ENCODE results near the gene CALML6. TPM values are rescaled to one million over a fixed set of nuclear protein-coding genes. Genes with fewer than 3 reads are reported as not detected.

The CALML6 gene
- total and polyA plus RNA-seq, 10 of the 15 experiments (the other 5 are each of a cell fraction or from before 2014, with no cell fraction given) = 0.07 to 1.3 (median 0.21) TPM; not detected in 5

DNA sequence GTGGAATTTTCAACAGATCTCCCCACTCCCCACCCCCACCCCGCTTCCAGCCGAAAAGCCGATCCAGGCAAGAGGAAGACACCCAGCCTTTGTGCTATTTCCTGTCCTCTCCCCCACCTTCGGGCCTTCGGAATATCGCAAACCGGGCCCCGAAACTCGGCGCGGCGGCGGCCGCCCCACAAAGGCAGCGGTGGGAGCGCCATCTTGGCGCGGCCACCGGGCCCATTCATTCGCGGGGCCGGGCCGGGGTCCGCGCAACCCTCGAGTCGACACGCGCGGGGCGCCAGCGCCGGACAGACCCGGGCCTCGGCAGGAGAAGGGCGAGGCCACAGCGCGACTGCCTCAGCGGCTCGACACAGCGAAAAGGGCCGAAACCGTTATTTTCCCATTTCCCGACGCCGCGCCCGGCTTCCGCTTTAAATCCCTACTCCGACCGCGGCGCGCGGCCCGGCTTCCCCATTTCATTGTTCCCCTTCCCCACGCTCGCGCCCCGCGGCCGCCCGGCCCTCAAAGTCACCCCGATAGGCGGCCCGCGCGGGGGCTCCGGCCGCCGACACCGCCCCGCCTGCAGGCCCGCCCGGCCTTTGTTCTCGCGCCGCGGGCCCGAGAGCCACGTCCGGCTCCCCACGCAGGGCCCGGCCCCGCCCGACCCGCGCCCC is 25.1 kb upstream of the CALML6 start:
- DNase-seq (ENCODE audit: low read depth, low spot score) (no peak), FAIRE-seq (no peak), ATAC-seq (peak; percentile 49)
- Histone ChIP-seq H3K4me3 (peak overlapping the region; percentile 97), H3K4me1 (ENCODE audit: control insufficient read depth, insufficient read depth, low read length) (peaks cover 21% of the 10 kb centered on the region), H2AFZ (ENCODE audit: control insufficient read depth, low read depth, low read length) (no peak overlapping the region; the same call in 1 of the 2 replicates), H4K20me1 (ENCODE audit: control insufficient read depth, insufficient read depth) (no peaks in the 10 kb centered on the region), H3K79me2 (ENCODE audit: control insufficient read depth, insufficient read depth, low read length) (peaks cover 57% of the 10 kb centered on the region), H3K9me3 (replicated peaks; ENCODE audit: control insufficient read depth, insufficient read depth, low read length) (no peaks in the 10 kb centered on the region), H3K9ac (ENCODE audit: control insufficient read depth, insufficient read depth, low read length) (peak overlapping the region; percentile 92), H3K36me3 (ENCODE audit: control insufficient read depth in 2 of 2, insufficient read depth in 2 of 2, low read length in 1 of 2) (no peaks in the 10 kb centered on the region), H3K27me3 (replicated peaks in 1 of 2; ENCODE audit: control insufficient read depth in 2 of 2, insufficient read depth in 2 of 2, low read length in 1 of 2) (no peaks in the 10 kb centered on the region), H3K27ac (ENCODE audit: control insufficient read depth, insufficient read depth) (peak overlapping the region; percentile 84), H3K4me2 (ENCODE audit: control insufficient read depth, insufficient read depth) (peak overlapping the region; percentile 17; the same call in 1 of the 2 replicates)
- ChIA-PET RAD21 (ENCODE audit: unreplicated experiment) (no interaction called here), POLR2A (no interaction called here), SMC1A (ENCODE audit: uncharacterized antibody, unreplicated experiment) (interaction anchor here (0.9 to 2.7 kb wide), 3 partner anchors 26 to 110 kb away, joined by 3 to 14 read pairs (median 7); no protein-coding TSS in a partner anchor), CTCF (interaction anchor here (0.7 kb wide), 1 partner anchor 46 kb away, joined by 3 read pairs; no protein-coding TSS in a partner anchor)
- in situ Hi-C loops (cut with MboI) (no loop called here), intact Hi-C loops (cut with micrococcal nuclease; ENCODE audit: unreplicated experiment) (loop anchor here (5.0 kb wide), 2 partner anchors 48 to 113 kb away; partner anchors contain the start of gene NADK)
- no TSS peak for BruUV-seq (replicated peaks)
- 1% methylated on average over 54 of the region's 88 CpGs for WGBS (ENCODE audit: insufficient coverage, insufficient replicate concordance, low lambda C conversion rate, missing lambda C conversion rate)
- TF ChIP-seq JUND (IDR thresholded peaks at IDR 0.05; ENCODE audit: low read depth, low read length) = no peak
- TF ChIP-seq EP300 (IDR thresholded peaks at IDR 0.05; ENCODE audit: borderline replicate concordance in 1 of 2, control insufficient read depth in 1 of 2, low read depth in 2 of 2, low read length in 2 of 2) = no peak
- TF ChIP-seq NR2F1 (conservative IDR thresholded peaks at IDR 0.05) = no peak; the same call in 1 of the 2 replicates
- peak; percentile 42; the same call in 1 of the 2 replicates for TF ChIP-seq SPI1 (IDR thresholded peaks at IDR 0.05; ENCODE audit: borderline replicate concordance, insufficient read depth, low read depth, low read length)
- peak; percentile 53; the same call in 1 of the 2 replicates for TF ChIP-seq ZNF207 (IDR thresholded peaks at IDR 0.05; ENCODE audit: borderline replicate concordance)
- TF ChIP-seq MEF2B (IDR thresholded peaks at IDR 0.05; ENCODE audit: partially characterized antibody, poor library complexity, severe bottlenecking) = no peak
- no peak for TF ChIP-seq E2F8 (IDR thresholded peaks at IDR 0.05; ENCODE audit: low read depth, partially characterized antibody)
- TF ChIP-seq, protein P1, sequence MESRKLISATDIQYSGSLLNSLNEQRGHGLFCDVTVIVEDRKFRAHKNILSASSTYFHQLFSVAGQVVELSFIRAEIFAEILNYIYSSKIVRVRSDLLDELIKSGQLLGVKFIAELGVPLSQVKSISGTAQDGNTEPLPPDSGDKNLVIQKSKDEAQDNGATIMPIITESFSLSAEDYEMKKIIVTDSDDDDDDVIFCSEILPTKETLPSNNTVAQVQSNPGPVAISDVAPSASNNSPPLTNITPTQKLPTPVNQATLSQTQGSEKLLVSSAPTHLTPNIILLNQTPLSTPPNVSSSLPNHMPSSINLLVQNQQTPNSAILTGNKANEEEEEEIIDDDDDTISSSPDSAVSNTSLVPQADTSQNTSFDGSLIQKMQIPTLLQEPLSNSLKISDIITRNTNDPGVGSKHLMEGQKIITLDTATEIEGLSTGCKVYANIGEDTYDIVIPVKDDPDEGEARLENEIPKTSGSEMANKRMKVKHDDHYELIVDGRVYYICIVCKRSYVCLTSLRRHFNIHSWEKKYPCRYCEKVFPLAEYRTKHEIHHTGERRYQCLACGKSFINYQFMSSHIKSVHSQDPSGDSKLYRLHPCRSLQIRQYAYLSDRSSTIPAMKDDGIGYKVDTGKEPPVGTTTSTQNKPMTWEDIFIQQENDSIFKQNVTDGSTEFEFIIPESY (IDR thresholded peaks at IDR 0.05) = no peak
- TF ChIP-seq BCLAF1 (IDR thresholded peaks at IDR 0.05) = no peak
- TF ChIP-seq MYB (IDR thresholded peaks at IDR 0.05; ENCODE audit: borderline replicate concordance, low read depth, low read length) = no peak
- TF ChIP-seq IRF4 (IDR thresholded peaks at IDR 0.05; ENCODE audit: low read depth, low read length) = no peak
- TF ChIP-seq RELA (IDR thresholded peaks at IDR 0.05; ENCODE audit: borderline replicate concordance, partially characterized antibody) = no peak
- TF ChIP-seq ZNF24 (IDR thresholded peaks at IDR 0.05) = no peak
- TF ChIP-seq KDM1A (IDR thresholded peaks at IDR 0.05; ENCODE audit: borderline replicate concordance) = no peak
- TF ChIP-seq KAT2A (conservative IDR thresholded peaks at IDR 0.05; ENCODE audit: control insufficient read depth, low read depth, low read length) = no peak

Data from GM12878 (cell line).